ENCODE results near the gene TRUB1.
"Not testable (repeated sequence)": the region's sequence is repeated elsewhere in the genome, so short reads cannot be mapped to it uniquely, and the experiment has no call there.

TRUB1 gene

DNA sequence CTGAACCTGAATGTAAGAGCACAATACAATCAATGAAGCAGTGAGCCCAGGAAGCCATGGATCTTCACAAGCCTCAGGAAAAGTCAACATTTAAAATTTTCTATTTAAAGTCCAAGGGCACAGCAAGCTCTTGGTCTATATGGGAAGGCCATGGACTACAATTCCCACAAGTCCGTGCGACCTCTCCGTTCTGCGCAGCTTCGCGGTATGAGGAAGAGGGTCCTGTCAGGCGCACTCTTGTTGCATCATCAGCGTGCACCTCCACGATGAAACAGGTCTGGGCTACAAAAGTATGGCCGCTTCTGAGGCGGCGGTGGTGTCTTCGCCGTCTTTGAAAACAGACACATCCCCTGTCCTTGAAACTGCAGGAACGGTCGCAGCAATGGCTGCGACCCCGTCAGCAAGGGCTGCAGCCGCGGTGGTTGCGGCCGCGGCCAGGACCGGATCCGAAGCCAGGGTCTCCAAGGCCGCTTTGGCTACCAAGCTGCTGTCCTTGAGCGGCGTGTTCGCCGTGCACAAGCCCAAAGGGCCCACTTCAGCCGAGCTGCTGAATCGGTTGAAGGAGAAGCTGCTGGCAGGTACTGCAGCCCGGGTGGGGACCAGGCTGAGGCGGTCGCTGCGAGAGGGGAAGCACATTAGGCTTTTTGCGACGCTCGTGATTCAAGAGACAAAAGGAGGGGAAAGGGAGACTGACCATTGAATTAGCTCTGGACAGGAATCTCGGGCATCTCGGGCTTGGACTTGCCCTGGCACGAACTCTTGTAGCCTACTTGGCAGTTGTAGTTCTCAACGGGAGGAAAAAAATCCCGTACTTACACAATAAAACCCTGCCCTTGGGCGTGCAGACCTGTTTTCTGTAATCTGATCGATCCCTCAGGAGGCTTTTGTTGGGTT lies at the start of gene TRUB1:
Gene TRUB1 (plus strand): TSS at position 234 of the 894 bp plus-strand sequence. CDS start 59 bp downstream, at position 293.
- DNase-seq (ENCODE audit: insufficient read length, low spot score) = peak; percentile 77
- no peak for FAIRE-seq

DNA sequence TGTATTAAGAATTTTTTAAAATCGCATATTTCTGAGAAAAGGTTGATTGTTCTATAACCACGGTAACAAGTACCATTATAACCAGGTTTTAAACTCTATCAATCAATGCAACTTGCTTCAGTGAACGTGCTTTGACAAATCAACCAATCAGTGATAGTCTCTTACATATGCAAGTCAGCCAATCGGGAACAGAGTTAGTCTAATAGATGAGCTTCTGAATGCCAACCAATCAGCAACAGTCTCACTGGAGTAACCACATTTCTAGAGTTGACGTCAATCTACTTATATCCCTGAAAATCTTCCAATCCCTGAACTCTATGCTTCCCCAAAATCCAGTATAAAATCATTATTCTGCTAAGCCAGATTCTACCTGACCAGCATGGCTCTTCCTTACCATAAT lies 44.7 kb upstream of the TRUB1 start:
- FAIRE-seq (no peak), DNase-seq (ENCODE audit: insufficient read length, low spot score) (no peak)

DNA sequence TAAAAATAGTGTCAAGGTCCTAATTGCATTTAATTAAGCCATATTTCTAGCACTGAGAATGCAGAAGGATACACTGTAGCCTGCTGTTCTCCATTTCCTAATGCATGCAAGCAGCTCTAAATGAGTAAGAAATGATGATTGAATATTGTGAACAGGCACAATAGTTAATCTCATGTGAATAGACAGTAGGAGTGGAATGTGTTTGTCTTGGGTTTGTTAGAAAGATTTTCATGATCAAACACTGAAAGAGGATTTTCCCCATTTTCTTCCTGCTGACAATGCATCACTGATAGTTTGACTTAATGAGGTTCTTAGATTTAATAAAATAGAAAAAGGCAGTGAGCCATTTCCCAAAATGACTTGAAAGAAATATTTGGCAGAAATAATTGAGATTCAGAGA lies 43.1 kb upstream of the TRUB1 start:
- FAIRE-seq (no peak), DNase-seq (ENCODE audit: insufficient read length, low spot score) (no peak)

DNA sequence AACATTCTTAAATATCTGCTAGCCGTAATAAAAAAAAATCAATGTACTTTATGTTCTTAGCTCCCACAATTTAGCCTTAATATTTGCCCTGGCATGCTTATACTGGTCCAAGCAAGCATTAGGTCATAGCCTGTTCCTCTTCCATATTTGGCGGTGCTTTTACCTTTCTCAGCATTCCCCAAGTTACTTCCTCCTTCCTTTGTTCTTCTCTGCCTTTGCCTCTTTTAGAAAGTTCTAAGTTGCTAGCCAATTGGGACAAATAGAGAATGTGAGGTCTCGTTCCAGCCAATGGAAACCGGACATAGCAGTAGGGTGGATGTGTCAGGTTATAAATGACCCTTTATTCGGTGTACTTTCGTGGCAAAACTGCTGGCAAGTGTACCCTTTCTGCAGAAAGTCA lies 41.0 kb upstream of the TRUB1 start:
- not testable (repeated sequence) for DNase-seq (ENCODE audit: insufficient read length, low spot score); FAIRE-seq

DNA sequence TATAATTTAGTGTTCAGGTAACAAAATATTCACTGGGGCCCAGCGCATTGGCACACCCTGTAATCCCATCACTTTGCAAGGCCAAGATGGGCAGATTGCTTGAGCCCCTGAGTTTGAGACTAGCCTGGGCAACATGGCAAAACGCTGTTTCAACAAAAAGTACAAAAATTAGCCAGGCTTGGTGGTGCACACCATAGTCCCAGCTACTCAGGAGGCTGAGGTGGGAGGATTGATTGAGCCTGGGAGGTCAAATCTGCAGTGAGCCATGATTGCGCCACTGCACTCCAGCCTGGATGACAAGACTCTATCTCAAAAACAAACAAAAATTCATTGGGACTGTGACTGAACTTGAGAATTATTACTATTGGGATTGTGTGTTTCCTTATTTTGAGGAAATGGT lies 40.4 kb upstream of the TRUB1 start:
- DNase-seq (ENCODE audit: insufficient read length, low spot score) = no peak
- no peak for FAIRE-seq

DNA sequence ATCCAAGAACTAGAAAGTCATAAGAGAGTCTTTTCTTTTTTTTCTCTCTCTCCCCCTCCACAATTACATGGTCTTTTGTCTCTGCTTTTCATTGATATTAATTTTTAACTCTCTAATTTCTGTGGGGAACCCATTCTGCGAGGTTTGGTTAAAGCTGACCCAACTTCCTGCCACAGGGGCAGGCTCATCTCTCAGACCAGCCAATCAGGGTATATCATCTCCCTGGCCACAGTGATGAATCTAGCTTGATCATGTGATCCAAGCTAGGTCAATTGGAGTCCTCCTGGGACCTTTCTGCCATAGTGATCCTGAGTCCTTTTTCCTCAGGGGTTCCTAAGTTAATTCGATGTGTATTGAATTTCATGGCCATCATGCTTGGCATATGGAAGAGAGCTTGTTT lies 38.0 kb upstream of the TRUB1 start:
- FAIRE-seq (no peak), DNase-seq (ENCODE audit: insufficient read length, low spot score) (no peak)

DNA sequence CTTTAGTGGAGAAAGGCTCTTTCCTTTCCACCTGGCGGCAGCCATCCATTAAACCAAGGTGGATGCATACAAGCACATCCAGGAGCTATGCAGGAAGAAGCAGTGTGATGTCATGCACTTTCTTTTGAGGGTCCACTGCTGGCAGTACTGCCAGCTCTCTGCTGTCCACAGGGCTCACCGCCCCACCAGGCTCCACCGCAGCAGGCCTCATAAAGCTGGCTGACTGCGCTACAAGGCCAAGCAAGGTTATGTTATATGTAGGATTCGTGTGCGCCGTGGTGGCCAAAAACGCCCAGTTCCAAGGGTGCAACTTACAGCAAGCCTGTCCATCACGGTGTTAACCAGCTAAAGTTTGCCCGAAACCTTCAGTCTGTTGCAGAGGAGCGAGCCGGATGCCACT lies 37.3 kb upstream of the TRUB1 start:
- DNase-seq (ENCODE audit: insufficient read length, low spot score) = no peak
- no peak for FAIRE-seq

DNA sequence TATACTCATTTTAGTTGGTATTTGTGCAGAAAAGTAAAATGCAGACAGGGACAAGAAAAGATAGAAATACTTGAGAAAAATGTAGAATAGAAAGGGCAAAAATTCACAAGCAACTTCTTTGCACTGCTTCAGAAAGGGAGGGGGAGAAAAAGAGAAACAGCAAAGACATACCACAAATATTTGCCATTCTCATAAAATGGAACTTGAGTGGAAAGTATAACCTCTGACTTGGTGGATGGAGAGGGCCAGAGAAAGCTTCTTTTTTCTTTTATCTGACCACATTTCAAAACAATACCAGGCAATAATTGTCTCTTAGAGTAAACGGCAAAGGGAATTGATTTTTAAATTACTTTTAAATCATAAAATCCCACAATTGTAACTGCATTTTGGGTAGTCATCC lies 35.8 kb upstream of the TRUB1 start:
- FAIRE-seq (no peak), DNase-seq (ENCODE audit: insufficient read length, low spot score) (peak; percentile 22)

DNA sequence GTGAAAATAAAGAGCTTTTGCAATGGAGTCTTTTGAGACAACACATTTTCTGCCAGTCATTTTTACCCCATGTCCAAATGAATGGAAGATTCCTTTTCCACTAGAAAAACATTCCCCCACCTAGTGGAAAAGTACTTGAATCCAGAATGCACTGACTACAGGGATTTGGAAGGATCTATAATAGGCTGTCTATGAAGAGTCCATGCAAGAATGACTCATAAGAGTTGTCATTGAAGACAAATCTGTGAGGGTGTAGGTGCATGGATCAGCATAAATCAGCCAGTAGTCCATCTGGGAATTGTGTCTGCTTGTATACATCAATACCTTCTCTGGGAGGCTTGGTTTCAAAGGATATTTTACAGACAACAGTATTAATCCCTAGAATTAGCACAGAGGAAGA lies 32.5 kb upstream of the TRUB1 start:
- FAIRE-seq = no peak
- DNase-seq (ENCODE audit: insufficient read length, low spot score) = peak; percentile 33

DNA sequence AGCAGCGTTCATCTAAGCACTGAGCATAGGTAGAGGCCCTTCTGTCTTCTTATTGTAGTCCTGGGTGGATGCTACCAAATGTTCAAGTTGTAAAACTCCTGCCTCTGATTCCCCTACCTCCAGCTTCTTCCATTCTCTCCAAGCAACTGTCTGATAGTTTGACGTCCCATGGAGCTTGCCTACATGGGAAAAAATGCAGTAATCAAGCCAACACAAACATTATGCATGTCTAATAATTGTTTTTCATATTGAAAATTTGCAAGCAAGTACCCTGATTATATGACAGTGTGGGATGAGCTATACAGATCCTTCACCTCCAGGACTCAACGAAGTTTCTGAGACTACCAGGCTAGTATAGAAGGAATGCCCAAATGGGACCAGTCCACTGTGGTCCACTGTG lies 31.0 kb upstream of the TRUB1 start:
- no peak for DNase-seq (ENCODE audit: insufficient read length, low spot score)
- FAIRE-seq = no peak

DNA sequence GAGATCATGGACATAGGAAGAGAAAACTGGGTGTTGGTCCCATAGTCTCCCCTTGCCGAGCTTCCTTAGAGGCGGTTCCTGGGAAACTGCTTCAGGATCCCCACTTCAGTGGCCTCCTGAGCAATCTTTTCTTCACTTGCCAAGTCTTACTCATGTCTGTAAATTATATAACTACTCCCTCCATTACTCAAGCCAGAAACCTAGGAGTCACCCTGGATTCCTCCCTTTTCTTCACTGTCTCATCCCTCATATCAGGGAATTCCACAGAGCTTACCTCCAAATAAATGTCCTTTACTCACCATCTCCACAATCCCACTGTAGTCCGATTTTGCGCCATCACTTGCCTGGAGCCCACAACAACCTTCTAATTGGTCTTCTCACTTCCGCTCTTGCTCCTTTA lies 29.1 kb upstream of the TRUB1 start:
- no peak for DNase-seq (ENCODE audit: insufficient read length, low spot score)
- FAIRE-seq = no peak

DNA sequence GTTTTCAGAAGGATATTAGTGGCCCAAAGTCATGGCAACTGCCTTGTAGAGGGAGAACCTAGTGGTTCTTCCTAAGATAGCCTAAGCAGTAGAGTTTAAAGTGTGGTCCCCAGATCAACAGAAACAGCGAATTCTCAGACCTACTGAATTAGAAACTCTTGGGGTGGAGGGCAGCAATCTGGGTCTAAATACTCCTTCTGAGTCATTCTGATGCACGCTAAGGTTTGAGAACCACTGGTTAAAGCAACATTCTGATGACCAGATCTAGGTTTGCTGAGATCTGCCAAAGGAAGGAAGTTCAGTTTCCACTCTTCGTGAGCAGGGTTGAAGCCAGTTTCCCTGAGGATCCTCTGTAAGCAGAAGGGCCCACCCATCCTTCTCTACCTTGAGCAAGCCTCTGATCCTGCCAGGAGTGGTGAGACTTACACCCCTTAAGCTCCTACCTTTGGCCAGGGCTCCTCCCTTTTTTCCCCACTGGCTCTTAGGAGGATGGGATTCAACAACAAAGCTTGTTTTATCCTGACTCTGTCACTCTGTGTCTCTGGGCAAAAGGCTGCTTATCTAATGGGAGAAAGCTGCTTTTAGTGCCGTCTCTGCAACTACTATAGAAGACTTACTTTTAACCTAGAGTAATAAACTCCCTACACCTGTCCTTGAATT lies 26.8 kb upstream of the TRUB1 start:
- no peak for DNase-seq (ENCODE audit: insufficient read length, low spot score)
- FAIRE-seq = no peak

DNA sequence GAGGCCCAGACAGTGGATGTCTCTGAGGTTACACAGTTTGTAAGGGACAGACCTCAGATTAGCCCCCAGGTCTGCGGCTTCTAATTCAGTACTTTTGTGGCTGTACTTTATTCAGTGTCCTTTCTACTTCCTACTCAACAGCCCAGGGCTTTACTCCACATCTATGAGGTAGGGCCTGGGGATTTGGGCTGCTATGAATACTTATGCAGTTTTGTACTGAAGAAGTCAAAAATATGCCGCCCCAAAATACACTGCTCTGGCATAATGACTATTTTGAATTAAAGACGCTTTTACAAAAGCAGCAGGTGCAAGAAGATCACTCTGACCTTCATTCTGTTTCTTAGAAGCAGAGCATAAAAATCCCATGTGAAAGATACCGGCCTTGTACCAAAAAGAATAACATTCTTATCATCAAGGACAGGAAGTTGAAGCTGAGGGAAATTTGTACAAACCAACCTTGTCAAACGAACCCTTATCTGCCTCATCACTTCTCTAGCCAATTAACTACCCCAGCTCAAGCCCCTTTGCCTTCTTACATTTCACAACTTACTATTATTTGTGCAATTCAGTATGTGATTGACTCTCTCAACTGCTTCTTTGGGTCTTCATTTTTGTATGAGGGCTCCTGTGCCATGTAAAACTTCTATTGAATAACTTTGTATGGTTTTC lies 26.1 kb upstream of the TRUB1 start:
- DNase-seq (ENCODE audit: insufficient read length, low spot score) (no peak), FAIRE-seq (no peak)

DNA sequence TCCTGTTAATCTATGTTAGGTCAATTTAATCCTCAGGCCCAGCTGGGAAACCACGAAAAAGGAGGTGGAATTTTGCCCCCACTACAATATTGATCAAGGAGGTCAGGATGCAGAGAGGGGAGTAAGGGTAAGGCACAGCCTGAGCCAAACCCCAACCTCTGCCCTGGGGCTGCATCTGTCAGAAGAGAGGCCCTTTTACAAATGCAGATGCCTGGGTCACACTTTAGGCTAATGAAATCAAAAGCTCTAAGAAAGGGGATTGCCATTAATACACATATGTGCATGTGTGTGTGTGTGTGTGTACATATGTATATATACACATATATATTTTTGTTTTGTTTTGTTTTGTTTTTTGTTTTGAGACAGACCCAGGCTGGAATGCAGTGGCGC lies 25.5 kb upstream of the TRUB1 start:
- no peak for DNase-seq (ENCODE audit: insufficient read length, low spot score)
- no peak for FAIRE-seq

DNA sequence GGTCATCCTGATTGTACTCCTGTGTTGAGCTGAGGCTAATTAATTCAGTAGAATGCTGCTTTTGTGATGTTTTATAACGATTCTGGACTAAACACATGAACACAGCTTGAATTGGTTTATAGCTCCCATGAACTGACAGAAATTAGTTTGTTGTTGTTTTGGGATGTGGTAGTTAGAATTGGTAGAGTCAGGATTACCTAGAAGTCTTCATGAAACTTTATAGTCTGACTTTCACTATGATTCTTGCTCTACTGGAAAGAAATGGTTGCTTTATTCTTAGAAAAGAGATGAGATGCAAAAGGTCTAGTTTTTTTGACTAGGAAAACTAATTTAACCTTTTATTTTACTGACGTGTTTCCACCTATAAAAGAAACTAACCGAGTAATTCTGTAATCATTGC lies 23.4 kb upstream of the TRUB1 start:
- no peak for FAIRE-seq
- no peak for DNase-seq (ENCODE audit: insufficient read length, low spot score)

DNA sequence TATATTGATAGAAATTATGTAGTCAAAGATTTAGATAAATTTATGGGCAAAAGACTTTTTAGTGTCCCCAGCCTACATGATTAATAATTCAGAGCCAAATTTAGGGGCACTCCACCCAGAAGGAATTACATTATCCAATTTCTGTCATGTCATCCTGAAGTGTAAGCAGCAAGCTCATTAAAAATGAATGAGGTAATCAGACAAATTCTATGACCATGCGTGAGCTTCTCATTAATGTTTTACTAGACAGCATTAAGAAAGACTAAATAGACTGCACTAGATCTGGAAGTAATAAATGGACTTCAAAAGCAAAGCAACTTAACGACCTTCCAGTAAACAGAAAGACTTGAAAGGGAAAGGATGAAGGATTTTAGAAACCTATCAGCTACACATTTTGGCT lies 22.7 kb upstream of the TRUB1 start:
- DNase-seq (ENCODE audit: insufficient read length, low spot score) (no peak), FAIRE-seq (no peak)

DNA sequence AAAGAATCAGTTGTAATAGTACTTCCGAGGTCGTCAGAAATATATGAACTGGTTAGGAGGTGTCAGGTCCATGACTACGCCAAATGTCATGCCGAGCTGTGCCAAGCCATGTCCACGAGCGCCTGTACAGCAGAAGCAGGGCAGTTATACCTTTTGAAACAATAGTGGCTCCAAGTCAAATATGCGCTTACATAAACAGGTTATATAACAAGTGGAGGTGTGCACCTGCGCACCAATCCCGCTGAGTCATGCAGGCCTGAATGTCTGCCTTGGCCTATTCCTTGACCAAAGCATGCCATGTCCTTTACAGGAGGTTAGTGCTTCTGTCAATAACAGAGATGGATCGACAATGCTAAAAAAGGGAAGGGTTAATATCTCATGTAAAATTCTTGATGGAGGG lies 21.3 kb upstream of the TRUB1 start:
- no peak for FAIRE-seq
- DNase-seq (ENCODE audit: insufficient read length, low spot score) = no peak

DNA sequence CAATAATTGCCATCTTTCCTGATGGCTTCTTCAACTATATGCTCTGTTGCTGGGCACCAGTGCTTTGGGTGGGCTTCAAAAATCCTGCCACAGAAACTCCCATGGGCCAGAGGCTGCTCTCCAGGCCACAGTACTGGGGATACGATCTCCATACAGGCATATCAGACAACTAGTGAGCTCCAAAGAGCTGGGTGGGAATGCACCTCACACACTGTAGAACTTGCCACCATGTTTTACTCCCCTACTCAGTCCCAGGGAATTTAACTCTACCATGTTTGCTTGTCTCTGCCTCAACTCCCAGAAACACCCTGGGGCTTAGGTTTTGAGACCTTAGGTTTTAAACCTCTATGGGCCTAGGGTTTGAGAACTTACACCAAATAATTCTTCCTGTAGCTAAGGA lies 20.5 kb upstream of the TRUB1 start:
- DNase-seq (ENCODE audit: insufficient read length, low spot score) = no peak
- FAIRE-seq = no peak

DNA sequence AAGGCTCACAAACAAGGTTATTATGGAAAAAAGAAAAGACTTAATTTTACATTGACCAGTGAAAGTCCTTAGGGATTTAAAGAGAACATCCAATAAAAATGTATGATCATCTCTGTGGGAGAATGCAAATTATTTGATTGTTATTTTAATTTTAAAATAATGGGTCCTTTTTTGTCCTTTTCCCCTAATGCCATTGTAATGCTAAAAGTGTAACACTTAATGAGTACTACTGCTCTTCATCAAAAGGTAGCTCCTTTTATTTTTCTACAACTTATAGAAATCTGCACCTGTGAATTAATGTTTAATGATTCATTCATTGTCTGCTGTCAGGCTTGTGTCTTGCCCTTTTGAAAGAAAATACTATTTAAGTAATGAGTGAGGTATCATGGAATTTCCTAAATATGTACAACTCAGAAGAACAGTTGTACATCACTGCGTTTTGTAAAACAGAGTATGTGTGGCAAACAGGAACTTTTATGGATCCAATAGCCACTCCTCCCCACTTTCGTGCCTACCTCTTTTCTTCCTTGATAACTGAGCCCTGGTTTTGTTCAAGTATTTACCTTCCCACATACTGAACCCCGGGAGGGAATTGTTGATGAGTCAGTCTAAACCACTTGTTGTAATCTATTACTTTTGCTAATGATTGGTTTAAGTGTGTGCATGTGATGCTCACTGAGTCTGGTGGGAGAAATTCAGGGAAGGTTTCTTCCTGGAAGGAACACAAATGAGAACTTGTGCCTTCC lies 19.9 kb upstream of the TRUB1 start:
- FAIRE-seq = no peak

DNA sequence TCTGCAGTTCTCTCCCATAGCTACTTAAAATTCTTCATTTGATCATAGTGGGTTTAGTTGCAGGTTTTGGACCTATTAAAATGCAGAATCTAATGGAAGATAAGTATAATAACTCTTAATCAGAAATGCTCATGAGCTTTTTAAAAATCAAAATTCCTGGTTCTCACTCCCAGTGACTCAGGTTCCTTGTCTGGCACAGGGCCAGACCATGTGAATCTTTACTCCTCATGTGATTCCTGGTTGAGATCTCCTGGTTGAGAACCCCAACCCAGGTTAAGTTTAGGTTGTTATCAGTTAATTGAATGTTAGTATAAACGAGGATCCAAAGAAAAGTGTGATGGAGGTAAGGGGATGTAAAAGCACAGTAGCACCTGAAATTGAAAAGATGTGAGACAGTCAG lies 17.5 kb upstream of the TRUB1 start:
- no peak for FAIRE-seq
- no peak for DNase-seq (ENCODE audit: insufficient read length, low spot score)

More for the DNA sequence above, 19.9 kb upstream of the TRUB1 start:
- no peak for DNase-seq (ENCODE audit: insufficient read length, low spot score)

DNA sequence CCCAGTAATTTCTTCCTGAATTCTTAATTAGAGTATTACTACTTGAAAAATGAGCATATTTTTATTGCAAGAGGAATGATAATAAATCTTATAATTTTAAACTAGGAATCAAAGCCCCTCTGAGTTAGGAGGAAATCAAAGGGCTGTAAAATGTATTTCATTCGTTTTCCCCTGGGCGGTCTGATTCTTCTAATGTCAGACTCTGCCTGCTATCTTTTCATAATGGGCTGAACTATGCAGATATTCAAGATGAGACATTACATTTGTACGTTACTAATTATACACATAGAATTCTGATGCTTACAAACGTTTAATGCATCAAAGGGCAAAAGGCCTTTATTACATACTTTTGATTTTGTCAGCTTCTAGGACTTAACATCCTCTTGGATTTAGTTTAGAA lies 16.0 kb upstream of the TRUB1 start:
- FAIRE-seq (no peak), DNase-seq (ENCODE audit: insufficient read length, low spot score) (no peak)
